Measurements from ENCODE around the gene C19orf33.

Gene C19orf33

DNA sequence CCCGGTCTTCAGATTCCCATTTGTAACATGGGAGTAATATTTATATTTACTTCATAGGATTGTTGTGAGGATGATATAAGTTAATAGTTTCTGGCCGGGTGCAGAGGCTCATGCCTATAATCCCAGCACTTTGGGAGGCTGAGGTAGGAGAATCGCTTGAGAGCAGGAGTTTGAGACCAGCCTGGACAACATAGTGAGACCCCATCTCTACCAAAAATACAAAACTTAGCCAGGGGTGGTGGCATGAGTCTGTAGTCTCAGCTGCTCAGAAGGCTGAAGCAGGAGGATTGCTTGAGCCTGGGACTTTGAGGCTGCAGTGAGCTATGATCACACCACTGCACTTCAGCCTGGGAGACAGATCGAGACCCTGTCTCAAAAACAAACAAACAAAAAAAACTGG, 42.8 kb downstream of the C19orf33 start:
- TF ChIP-seq, protein P1, sequence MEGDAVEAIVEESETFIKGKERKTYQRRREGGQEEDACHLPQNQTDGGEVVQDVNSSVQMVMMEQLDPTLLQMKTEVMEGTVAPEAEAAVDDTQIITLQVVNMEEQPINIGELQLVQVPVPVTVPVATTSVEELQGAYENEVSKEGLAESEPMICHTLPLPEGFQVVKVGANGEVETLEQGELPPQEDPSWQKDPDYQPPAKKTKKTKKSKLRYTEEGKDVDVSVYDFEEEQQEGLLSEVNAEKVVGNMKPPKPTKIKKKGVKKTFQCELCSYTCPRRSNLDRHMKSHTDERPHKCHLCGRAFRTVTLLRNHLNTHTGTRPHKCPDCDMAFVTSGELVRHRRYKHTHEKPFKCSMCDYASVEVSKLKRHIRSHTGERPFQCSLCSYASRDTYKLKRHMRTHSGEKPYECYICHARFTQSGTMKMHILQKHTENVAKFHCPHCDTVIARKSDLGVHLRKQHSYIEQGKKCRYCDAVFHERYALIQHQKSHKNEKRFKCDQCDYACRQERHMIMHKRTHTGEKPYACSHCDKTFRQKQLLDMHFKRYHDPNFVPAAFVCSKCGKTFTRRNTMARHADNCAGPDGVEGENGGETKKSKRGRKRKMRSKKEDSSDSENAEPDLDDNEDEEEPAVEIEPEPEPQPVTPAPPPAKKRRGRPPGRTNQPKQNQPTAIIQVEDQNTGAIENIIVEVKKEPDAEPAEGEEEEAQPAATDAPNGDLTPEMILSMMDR (conservative IDR thresholded peaks at IDR 0.05; ENCODE audit: low read depth), result no peak
- CTCF ChIA-PET, result interaction anchor here (0.7 kb wide), 1 partner anchor 103 kb away, joined by 3 read pairs; no protein-coding TSS in a partner anchor
- POLR2A ChIA-PET (ENCODE audit: low non-redundant PET), result interaction anchor here (0.6 kb wide), 1 partner anchor 213 kb away, joined by 10 read pairs; no protein-coding TSS in a partner anchor
- H3K27ac ChIP-seq, result no peak overlapping the region
- no peak for DNase-seq (ENCODE audit: low spot score)

- TF ChIP-seq, protein P1 (conservative IDR thresholded peaks at IDR 0.05; ENCODE audit: low read depth), result no peak
- DNase-seq (ENCODE audit: low spot score), result no peak
- ChIA-PET POLR2A (ENCODE audit: low non-redundant PET) (no interaction called here), CTCF (interaction anchor here (0.7 kb wide), 1 partner anchor 34 kb away, joined by 3 read pairs; no protein-coding TSS in a partner anchor)
- H3K27ac ChIP-seq, result no peak overlapping the region
These were observed 46.8 kb downstream of the C19orf33 start for GRCh38 chr19:38350883-38351282.

GRCh38 chr19:38351865-38352395, 47.9 kb downstream of the C19orf33 start:
- no peak for DNase-seq (ENCODE audit: low spot score)
- no peak overlapping the region for H3K27ac ChIP-seq
- CTCF ChIA-PET, result interaction anchor here (0.7 kb wide), 1 partner anchor 33 kb away, joined by 3 read pairs; no protein-coding TSS in a partner anchor
- TF ChIP-seq, protein P1 (conservative IDR thresholded peaks at IDR 0.05; ENCODE audit: low read depth), result no peak
- POLR2A ChIA-PET (ENCODE audit: low non-redundant PET), result no interaction called here

GRCh38 chr19:38352611-38353010, 48.6 kb downstream of the C19orf33 start:
- POLR2A ChIA-PET (ENCODE audit: low non-redundant PET), result interaction anchor here (0.6 kb wide), 1 partner anchor 830 kb away, joined by 4 read pairs; no protein-coding TSS in a partner anchor
- no peak for DNase-seq (ENCODE audit: low spot score)
- TF ChIP-seq, protein P1 (conservative IDR thresholded peaks at IDR 0.05; ENCODE audit: low read depth), result no peak
- H3K27ac ChIP-seq, result no peak overlapping the region
- CTCF ChIA-PET, result no interaction called here
